Right atrium auricular region (tissue), 2 donors: ENCODE results near the gene CLDN6. TPM values are rescaled to one million over a fixed set of nuclear protein-coding genes. Genes with fewer than 3 reads are reported as not detected.
A peak's percentile ranks its signal among the peaks of the same experiment; 100 is the strongest.

ENCODE experiments used
- DNase-seq: peaks from one replicate; pipeline ENCODE4 v3.0.0-alpha.2; 2019; ENCODE audit warnings: low spot score
- H3K27ac ChIP-seq, 2 donors: fragments of 200-600 bp; sonication (generic); 1 replicate in 1 of 2; 2 replicates in 1 of 2; pipeline ENCODE4 v1.5.1; 2016 to 2019
- H3K27me3 ChIP-seq, 2 donors: fragments of 200-600 bp; sonication (generic); one replicate each; pipeline versions ENCODE4 v1.5.1 to v1.6.0; 2017 to 2019
- H3K36me3 ChIP-seq: fragments of 200-600 bp; sonication (generic); one replicate; pipeline ENCODE4 v1.5.1; 2016
- H3K4me1 ChIP-seq, 2 donors: fragments of 200-600 bp; sonication (generic); one replicate each; pipeline versions ENCODE4 v1.5.1 to v1.6.0; 2017 to 2019
- H3K4me3 ChIP-seq, 2 donors: fragments of 200-600 bp; sonication (generic); 1 replicate in 1 of 2; 2 replicates in 1 of 2; pipeline ENCODE4 v1.5.1; 2017 to 2019; ENCODE audit warnings: mild to moderate bottlenecking in 1 of 2, moderate library complexity in 1 of 2
- H3K9me3 ChIP-seq, 2 donors: fragments of 200-600 bp; sonication (generic); one replicate each; pipeline ENCODE4 v1.5.1; 2019
- CTCF ChIP-seq, 2 donors: fragments of 200-600 bp; sonication (generic); IDR thresholded peaks; one replicate each; pipeline ENCODE4 v1.5.1; 2019; ENCODE audit warnings: antibody characterized with exemption in 2 of 2
- total RNA-seq, 2 donors: library from RNA; depleted of rRNA; stranded (reverse); fragments of >200 nt; gene quantifications; one replicate each; pipeline ENCODE4 v1.1.0, GENCODE V29; 2016

CLDN6 gene
- total RNA-seq, 2 donors from 2014 or later = not detected

- Histone ChIP-seq H3K27ac (no peak overlapping the region), H3K4me1 (peaks cover 0 to 66% of the 10 kb centered on the region in 2 donors), H3K9me3 (no peaks in the 10 kb centered on the region), H3K27me3 (peaks cover 40 to 51% of the 10 kb centered on the region in 2 donors), H3K36me3 (no peaks in the 10 kb centered on the region), H3K4me3 (peak overlapping the region in 1 of 2 donors; percentile 28)
- TF ChIP-seq CTCF (IDR thresholded peaks at IDR 0.05) = no peak
- no peak for DNase-seq
Observed at GRCh38 chr16:2966043-2966807, 51.8 kb downstream of the CLDN6 start.

Other genes starting within 250 kb of the CLDN6 start
- 100 to 1,000 TPM; 408 to 856 TPM for gene ELOB, start 240.9 kb downstream of the CLDN6 start, total RNA-seq
- gene PRSS33, start 230.6 kb downstream of the CLDN6 start, total RNA-seq = not detected
- gene PRSS41, start 219.7 kb downstream of the CLDN6 start, total RNA-seq = not detected
- not detected for gene PRSS21, start 200.9 kb downstream of the CLDN6 start, total RNA-seq
- under 1 TPM in 1 of 2 donors, not detected in 1; 0.79 TPM for gene ZG16B, start 187.9 kb downstream of the CLDN6 start, total RNA-seq
- not detected for gene PRSS22, start 160.0 kb downstream of the CLDN6 start, total RNA-seq
- 10 to 100 TPM; 48.2 to 57.9 TPM for gene FLYWCH2, start 135.0 kb downstream of the CLDN6 start, total RNA-seq
- gene FLYWCH1, start 106.3 kb downstream of the CLDN6 start, total RNA-seq = 10 to 100 TPM; 31.5 to 37.8 TPM
- gene KREMEN2, start 53.9 kb downstream of the CLDN6 start, total RNA-seq = not detected
- gene PAQR4, start 48.8 kb downstream of the CLDN6 start, total RNA-seq = 1 to 10 TPM; 4.7 to 5.9 TPM
- under 1 TPM; 0.52 to 0.98 TPM for gene PKMYT1, start 37.7 kb downstream of the CLDN6 start, total RNA-seq
- under 1 TPM in 1 of 2 donors, not detected in 1; 0.39 TPM for gene CLDN9, start 5.3 kb downstream of the CLDN6 start, total RNA-seq
- 100 to 1,000 TPM in 1 of 2 donors, 10 to 100 TPM in 1; 36.8 to 280 TPM for gene TNFRSF12A, start 2.2 kb upstream of the CLDN6 start, total RNA-seq
- 10 to 100 TPM; 22.5 to 33.1 TPM for gene HCFC1R1, start 5.8 kb upstream of the CLDN6 start, total RNA-seq
- gene THOC6, start 5.9 kb upstream of the CLDN6 start, total RNA-seq = 10 to 100 TPM in 1 of 2 donors, 1 to 10 TPM in 1; 7.4 to 12.6 TPM
- gene BICDL2, start 18.8 kb upstream of the CLDN6 start, total RNA-seq = under 1 TPM in 1 of 2 donors, not detected in 1; 0.28 TPM
- gene MMP25, start 28.4 kb upstream of the CLDN6 start, total RNA-seq = 1 to 10 TPM in 1 of 2 donors, under 1 TPM in 1; 0.30 to 1.7 TPM
- gene IL32, start 47.5 kb upstream of the CLDN6 start, total RNA-seq = 10 to 100 TPM; 52.9 to 56.0 TPM
- gene ZSCAN10, start 81.1 kb upstream of the CLDN6 start, total RNA-seq = not detected
- 10 to 100 TPM; 10.5 to 12.4 TPM for gene ZNF205, start 94.4 kb upstream of the CLDN6 start, total RNA-seq
- gene ZNF213, start 116.8 kb upstream of the CLDN6 start, total RNA-seq = 1 to 10 TPM; 7.3 to 7.9 TPM
- not detected for gene OR1F1, start 170.0 kb upstream of the CLDN6 start, total RNA-seq
- gene ZNF200, start 217.0 kb upstream of the CLDN6 start, total RNA-seq = 1 to 10 TPM; 3.2 to 4.9 TPM
- gene MEFV, start 238.4 kb upstream of the CLDN6 start, total RNA-seq = 1 to 10 TPM in 1 of 2 donors, under 1 TPM in 1; 0.82 to 2.2 TPM